EL (cell line): ENCODE measurements around the gene LRRC4C.
A peak's percentile ranks its signal among the peaks of the same experiment; 100 is the strongest.

ENCODE experiments used
- DNase-seq: peaks from one replicate; pipeline ENCODE4 v3.0.0-alpha.2; 2016

Gene LRRC4C

GRCh38 chr11:40328890-40329614 is 1130.4 kb downstream of the LRRC4C start:
- DNase-seq: peak; percentile 100

- DNase-seq: no peak
Measured at GRCh38 chr11:40323241-40323640, 1136.2 kb downstream of the LRRC4C start.

- no peak for DNase-seq
Measured at GRCh38 chr11:40321537-40321936, 1137.9 kb downstream of the LRRC4C start.

- DNase-seq: no peak
Measured at GRCh38 chr11:40316171-40316570, 1143.3 kb downstream of the LRRC4C start.

- no peak for DNase-seq
Measured at GRCh38 chr11:40315122-40315521, 1144.3 kb downstream of the LRRC4C start.

GRCh38 chr11:40314327-40314726 is 1145.1 kb downstream of the LRRC4C start:
- no peak for DNase-seq

GRCh38 chr11:40306938-40307548 is 1152.4 kb downstream of the LRRC4C start:
- DNase-seq: peak; percentile 55

GRCh38 chr11:40302669-40303068 is 1156.8 kb downstream of the LRRC4C start:
- peak; percentile 8 for DNase-seq

GRCh38 chr11:40295466-40295865 is 1164.0 kb downstream of the LRRC4C start:
- no peak for DNase-seq

GRCh38 chr11:40294741-40295140 is 1164.7 kb downstream of the LRRC4C start:
- no peak for DNase-seq

- no peak for DNase-seq
Measured at GRCh38 chr11:40294349-40294735, 1165.1 kb downstream of the LRRC4C start.

GRCh38 chr11:40293655-40294348 is 1165.7 kb downstream of the LRRC4C start:
- peak; percentile 77 for DNase-seq

- DNase-seq: no peak
Measured at GRCh38 chr11:40292721-40293508, 1166.5 kb downstream of the LRRC4C start.

- DNase-seq: no peak
Measured at GRCh38 chr11:40291741-40292140, 1167.7 kb downstream of the LRRC4C start.

- no peak for DNase-seq
Measured at GRCh38 chr11:40291329-40291728, 1168.1 kb downstream of the LRRC4C start.

GRCh38 chr11:40290171-40290631 is 1169.3 kb downstream of the LRRC4C start:
- no peak for DNase-seq

GRCh38 chr11:40289370-40289769 is 1170.1 kb downstream of the LRRC4C start:
- DNase-seq: no peak

- no peak for DNase-seq
Measured at GRCh38 chr11:40287916-40288803, 1171.3 kb downstream of the LRRC4C start.

GRCh38 chr11:40286137-40286536 is 1173.3 kb downstream of the LRRC4C start:
- no peak for DNase-seq

- DNase-seq: no peak
Measured at GRCh38 chr11:40285558-40285957, 1173.9 kb downstream of the LRRC4C start.

GRCh38 chr11:40281052-40281580 is 1178.3 kb downstream of the LRRC4C start:
- DNase-seq: no peak
